ENCODE measurements around the gene NCS1.
A peak's percentile ranks its signal among the peaks of the same experiment; 100 is the strongest.

The NCS1 gene

GRCh38 chr9:130196643-130197042 is 24.4 kb downstream of the NCS1 start:
- no peak for DNase-seq

- DNase-seq: no peak
Measured at GRCh38 chr9:130197386-130197785, 25.2 kb downstream of the NCS1 start.

- no peak for DNase-seq
Measured at GRCh38 chr9:130197888-130198287, 25.7 kb downstream of the NCS1 start.

- DNase-seq: no peak
Measured at GRCh38 chr9:130198501-130199179, 26.4 kb downstream of the NCS1 start.

GRCh38 chr9:130199605-130200004 is 27.4 kb downstream of the NCS1 start:
- peak; percentile 14 for DNase-seq

- no peak for DNase-seq
Measured at GRCh38 chr9:130200038-130200849, 28.0 kb downstream of the NCS1 start.

GRCh38 chr9:130201399-130201873 is 29.2 kb downstream of the NCS1 start:
- DNase-seq: no peak

GRCh38 chr9:130201974-130202373 is 29.8 kb downstream of the NCS1 start:
- no peak for DNase-seq

- no peak for DNase-seq
Measured at GRCh38 chr9:130204341-130204740, 32.1 kb downstream of the NCS1 start.

- no peak for DNase-seq
Measured at GRCh38 chr9:130204959-130205358, 32.8 kb downstream of the NCS1 start.

- DNase-seq: no peak
Measured at GRCh38 chr9:130205912-130206311, 33.7 kb downstream of the NCS1 start.

GRCh38 chr9:130206579-130206978 is 34.4 kb downstream of the NCS1 start:
- DNase-seq: no peak

- no peak for DNase-seq
Measured at GRCh38 chr9:130207241-130207992, 35.2 kb downstream of the NCS1 start.

GRCh38 chr9:130208600-130209347 is 36.6 kb downstream of the NCS1 start:
- DNase-seq: no peak

- DNase-seq: no peak
Measured at GRCh38 chr9:130209422-130209821, 37.2 kb downstream of the NCS1 start.

GRCh38 chr9:130211548-130212226 is 39.5 kb downstream of the NCS1 start:
- DNase-seq: no peak

GRCh38 chr9:130212543-130213297 is 40.5 kb downstream of the NCS1 start:
- DNase-seq: no peak

GRCh38 chr9:130213911-130214761 is 41.9 kb downstream of the NCS1 start:
- peak; percentile 86 for DNase-seq

- DNase-seq: no peak
Measured at GRCh38 chr9:130214776-130215340, 42.7 kb downstream of the NCS1 start.

Measured in NCI-H510A treated with DMSO at 0.1 percent for 48 hours (cell line).